ENCODE measurements around the gene EXOC3L4. TPM values are rescaled to one million over a fixed set of nuclear protein-coding genes. Genes with fewer than 3 reads are reported as not detected.

The EXOC3L4 gene
- total and polyA plus RNA-seq, 2 donors (not counting 3 experiments of a cell fraction or from before 2014, with no cell fraction given), result not detected

DNA sequence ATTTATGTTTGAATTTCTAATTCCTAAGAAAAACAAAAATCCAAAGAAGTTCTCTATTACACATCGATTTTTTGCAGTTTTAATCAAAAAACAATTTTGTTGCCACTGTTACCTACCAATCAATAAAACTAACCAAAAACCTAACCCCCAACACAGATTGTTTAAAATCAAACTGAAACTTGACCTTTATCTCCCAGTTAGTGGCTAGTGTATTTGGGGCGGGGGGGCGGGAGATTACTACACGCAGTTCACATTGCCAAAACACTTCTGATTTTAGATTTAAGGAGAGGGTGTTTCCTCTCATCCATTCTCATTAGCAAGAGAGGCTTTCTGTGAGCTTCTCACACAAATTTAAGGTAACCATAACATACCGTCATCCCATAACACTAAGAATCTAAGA is 43.6 kb upstream of the EXOC3L4 start:
- Histone ChIP-seq H3K9me1 (replicated peaks; ENCODE audit: control insufficient read depth, extremely low read depth, insufficient read depth, low read length) (no peaks in the 10 kb centered on the region), H3K9me3 (replicated peaks; ENCODE audit: control insufficient read depth, insufficient read depth, low read length) (no peaks in the 10 kb centered on the region), H3K36me3 (ENCODE audit: control insufficient read depth in 2 of 2, extremely low read depth in 1 of 2, insufficient read depth in 2 of 2, low read length in 2 of 2) (no peaks in the 10 kb centered on the region), H3K9ac (replicated peaks; ENCODE audit: extremely low read depth, insufficient read depth, low read length) (no peak overlapping the region), H3K27ac (ENCODE audit: insufficient read depth, low read depth, low read length) (no peak overlapping the region), H3K4me1 (ENCODE audit: control insufficient read depth, extremely low read depth, insufficient read depth, low read length) (peaks cover 15% of the 10 kb centered on the region), H2AFZ (ENCODE audit: low read depth, low read length) (no peak overlapping the region), H3K79me2 (ENCODE audit: control insufficient read depth, insufficient read depth, low read length) (peaks cover 94% of the 10 kb centered on the region), H3K4me2 (ENCODE audit: insufficient read depth, low read length) (no peak overlapping the region), H3K27me3 (ENCODE audit: control insufficient read depth in 2 of 2, insufficient read depth in 2 of 2, low read length in 2 of 2) (no peaks in the 10 kb centered on the region), H4K20me1 (replicated peaks; ENCODE audit: control insufficient read depth, extremely low read depth, insufficient read depth, low read length) (peaks cover 8% of the 10 kb centered on the region), H3K4me3 (replicated peaks in 1 of 3; ENCODE audit: insufficient read depth in 1 of 3, low read depth in 1 of 3, low read length in 3 of 3) (no peak overlapping the region)
- DNase-seq (ENCODE audit: low read depth, low spot score) (no peak), FAIRE-seq (no peak)
- intact Hi-C loops (cut with micrococcal nuclease) (no loop called here), dilution Hi-C loops (cut with MboI; ENCODE audit: extremely low pct_ligation_motif_present, low sequenced_read_pairs) (no loop called here)
- no TSS peak for BruUV-seq (replicated peaks)
- ChIA-PET POLR2A (interaction anchor here (0.5 kb wide), 1 partner anchor 16 kb away, joined by 3 read pairs; no protein-coding TSS in a partner anchor), CTCF (no interaction called here)
- TF ChIP-seq POLR2A (IDR thresholded peaks at IDR 0.05; ENCODE audit: low read depth, low read length) (no peak), EZH2 (IDR thresholded peaks at IDR 0.05; ENCODE audit: borderline replicate concordance, low read depth, low read length, severe bottlenecking) (no peak), MYC (IDR thresholded peaks at IDR 0.05; ENCODE audit: low read depth, low read length) (no peak), FOS (IDR thresholded peaks at IDR 0.05; ENCODE audit: borderline replicate concordance, insufficient read depth, low read length) (no peak)
- TF ChIP-seq, protein P1, sequence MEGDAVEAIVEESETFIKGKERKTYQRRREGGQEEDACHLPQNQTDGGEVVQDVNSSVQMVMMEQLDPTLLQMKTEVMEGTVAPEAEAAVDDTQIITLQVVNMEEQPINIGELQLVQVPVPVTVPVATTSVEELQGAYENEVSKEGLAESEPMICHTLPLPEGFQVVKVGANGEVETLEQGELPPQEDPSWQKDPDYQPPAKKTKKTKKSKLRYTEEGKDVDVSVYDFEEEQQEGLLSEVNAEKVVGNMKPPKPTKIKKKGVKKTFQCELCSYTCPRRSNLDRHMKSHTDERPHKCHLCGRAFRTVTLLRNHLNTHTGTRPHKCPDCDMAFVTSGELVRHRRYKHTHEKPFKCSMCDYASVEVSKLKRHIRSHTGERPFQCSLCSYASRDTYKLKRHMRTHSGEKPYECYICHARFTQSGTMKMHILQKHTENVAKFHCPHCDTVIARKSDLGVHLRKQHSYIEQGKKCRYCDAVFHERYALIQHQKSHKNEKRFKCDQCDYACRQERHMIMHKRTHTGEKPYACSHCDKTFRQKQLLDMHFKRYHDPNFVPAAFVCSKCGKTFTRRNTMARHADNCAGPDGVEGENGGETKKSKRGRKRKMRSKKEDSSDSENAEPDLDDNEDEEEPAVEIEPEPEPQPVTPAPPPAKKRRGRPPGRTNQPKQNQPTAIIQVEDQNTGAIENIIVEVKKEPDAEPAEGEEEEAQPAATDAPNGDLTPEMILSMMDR (IDR thresholded peaks at IDR 0.05; ENCODE audit: extremely low read depth in 1 of 2, insufficient read depth in 1 of 2, low read depth in 1 of 2, low read length in 2 of 2), result no peak

DNA sequence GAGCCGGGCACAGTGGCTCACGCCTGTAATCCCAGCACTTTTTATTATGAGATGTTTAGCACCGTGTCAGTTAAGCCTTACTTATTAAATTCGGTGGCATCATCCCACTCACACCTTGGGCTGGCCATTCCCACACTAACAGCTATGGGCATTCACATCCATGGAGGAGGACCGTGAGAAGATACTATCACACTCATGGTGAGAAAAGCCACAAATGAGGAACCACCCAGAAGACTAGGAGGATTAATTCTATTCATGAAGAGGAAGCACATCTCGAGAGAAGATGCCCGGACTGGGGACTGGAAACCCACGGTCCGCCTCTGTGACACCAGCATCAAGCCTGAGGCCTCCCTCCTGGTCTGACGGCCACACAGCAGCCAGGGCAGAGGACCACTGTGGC is 42.1 kb upstream of the EXOC3L4 start:
- no peak overlapping the region for H2AFZ ChIP-seq (ENCODE audit: low read depth, low read length)
- H3K9me3 ChIP-seq (replicated peaks; ENCODE audit: control insufficient read depth, insufficient read depth, low read length), result no peaks in the 10 kb centered on the region
- no peak overlapping the region for H3K4me2 ChIP-seq (ENCODE audit: insufficient read depth, low read length)
- peaks cover 15% of the 10 kb centered on the region for H3K4me1 ChIP-seq (ENCODE audit: control insufficient read depth, extremely low read depth, insufficient read depth, low read length)
- CTCF ChIA-PET, result interaction anchor here (1.4 to 2.1 kb wide), 2 partner anchors 19 to 22 kb away, joined by 3 to 7 read pairs; no protein-coding TSS in a partner anchor
- DNase-seq (ENCODE audit: low read depth, low spot score) (no peak), FAIRE-seq (no peak)
- no peaks in the 10 kb centered on the region for H3K36me3 ChIP-seq (ENCODE audit: control insufficient read depth in 2 of 2, extremely low read depth in 1 of 2, insufficient read depth in 2 of 2, low read length in 2 of 2)
- no peaks in the 10 kb centered on the region for H3K9me1 ChIP-seq (replicated peaks; ENCODE audit: control insufficient read depth, extremely low read depth, insufficient read depth, low read length)
- H3K9ac ChIP-seq (replicated peaks; ENCODE audit: extremely low read depth, insufficient read depth, low read length), result no peak overlapping the region
- intact Hi-C loops (cut with micrococcal nuclease), result no loop called here
- no peaks in the 10 kb centered on the region for H3K27me3 ChIP-seq (ENCODE audit: control insufficient read depth in 2 of 2, insufficient read depth in 2 of 2, low read length in 2 of 2)
- peaks cover 86% of the 10 kb centered on the region for H3K79me2 ChIP-seq (ENCODE audit: control insufficient read depth, insufficient read depth, low read length)
- peaks cover 11% of the 10 kb centered on the region for H4K20me1 ChIP-seq (replicated peaks; ENCODE audit: control insufficient read depth, extremely low read depth, insufficient read depth, low read length)
- no TSS peak for BruUV-seq (replicated peaks)
- dilution Hi-C loops (cut with MboI; ENCODE audit: extremely low pct_ligation_motif_present, low sequenced_read_pairs), result no loop called here
- H3K4me3 ChIP-seq (replicated peaks in 1 of 3; ENCODE audit: insufficient read depth in 1 of 3, low read depth in 1 of 3, low read length in 3 of 3), result no peak overlapping the region
- POLR2A ChIA-PET, result no interaction called here
- H3K27ac ChIP-seq (ENCODE audit: insufficient read depth, low read depth, low read length), result no peak overlapping the region
- TF ChIP-seq EZH2 (IDR thresholded peaks at IDR 0.05; ENCODE audit: borderline replicate concordance, low read depth, low read length, severe bottlenecking), result no peak
- TF ChIP-seq, protein P2, sequence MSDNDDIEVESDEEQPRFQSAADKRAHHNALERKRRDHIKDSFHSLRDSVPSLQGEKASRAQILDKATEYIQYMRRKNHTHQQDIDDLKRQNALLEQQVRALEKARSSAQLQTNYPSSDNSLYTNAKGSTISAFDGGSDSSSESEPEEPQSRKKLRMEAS (IDR thresholded peaks at IDR 0.05; ENCODE audit: insufficient read depth, insufficient read length), result no peak
- TF ChIP-seq POLR2AphosphoS5 (IDR thresholded peaks at IDR 0.05; ENCODE audit: insufficient read depth, low read depth, low read length), result no peak
